GM23248 (cell line): Measurements from ENCODE around the gene TOP2A.

Experiments
- EZH2 ChIP-seq: fragments of 200-600 bp; sonication (generic); IDR thresholded peaks from 2 replicates; pipeline ENCODE4 v1.6.1; 2018; ENCODE audit warnings: antibody characterized with exemption, mild to moderate bottlenecking; ENCODE audit not compliant: insufficient read depth, poor library complexity, severe bottlenecking
- EZH2phosphoT487 ChIP-seq: fragments of 200-600 bp; sonication (generic); IDR thresholded peaks from 2 replicates; pipeline ENCODE4 v1.6.1; 2018; ENCODE audit warnings: antibody characterized with exemption, moderate library complexity, mild to moderate bottlenecking, low read depth; ENCODE audit not compliant: insufficient read depth

- no peak for TF ChIP-seq EZH2
- TF ChIP-seq EZH2phosphoT487: no peak
Observed at GRCh38 chr17:40355804-40356758, 61.6 kb downstream of the TOP2A start.
